HG02884 (cell line): ENCODE data around the gene CROCC2.

ENCODE experiments used
- ATAC-seq: cut with Tn5 transposase; IDR thresholded peaks from one replicate; pipeline ENCODE4 v1.9.1; 2021; ENCODE audit warnings: mild to moderate bottlenecking, moderate library complexity; ENCODE audit not compliant: unreplicated experiment

The CROCC2 gene

DNA sequence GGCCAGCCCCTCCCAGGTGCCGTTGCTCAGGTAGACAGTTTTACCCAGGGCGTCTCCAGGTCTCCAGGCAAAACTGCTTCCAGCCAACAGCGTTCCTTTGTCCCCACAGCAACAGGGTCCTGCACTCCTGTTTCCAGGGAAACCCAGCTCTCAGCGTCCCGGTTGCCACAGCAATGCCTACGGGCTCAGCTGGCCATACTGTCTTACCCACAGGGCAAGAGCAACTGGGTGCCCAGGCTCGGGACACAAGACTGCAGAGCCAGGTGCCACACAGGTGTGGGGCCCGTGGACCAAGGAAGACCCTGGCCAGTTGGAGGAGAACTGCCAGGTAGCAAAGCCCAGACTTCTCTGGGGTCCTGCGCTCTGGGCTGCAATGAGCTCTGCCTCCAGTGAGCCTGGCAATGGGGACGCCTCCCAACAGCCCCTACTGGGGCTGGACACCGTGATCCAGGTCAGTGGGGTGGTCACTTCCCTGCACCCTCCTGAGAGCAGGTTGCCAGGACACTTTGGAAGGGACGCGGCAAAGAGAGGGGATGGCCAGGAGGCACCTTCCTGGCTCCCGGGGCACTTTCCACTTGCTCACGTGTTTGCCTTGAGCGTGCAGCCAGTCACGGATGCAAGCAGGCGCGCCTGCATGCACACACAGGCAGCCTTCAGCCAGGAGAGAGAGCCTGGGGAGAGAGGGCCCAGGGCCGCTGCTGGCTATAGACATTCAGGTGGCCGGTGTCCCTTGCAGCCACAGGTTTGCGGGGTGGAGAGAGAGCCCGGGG, at the start of gene CROCC2:
TSS of gene CROCC2 (plus strand) at position 196 of the 770 bp plus-strand sequence. CDS start at position 374, 178 bp downstream.
- no peak for ATAC-seq

DNA sequence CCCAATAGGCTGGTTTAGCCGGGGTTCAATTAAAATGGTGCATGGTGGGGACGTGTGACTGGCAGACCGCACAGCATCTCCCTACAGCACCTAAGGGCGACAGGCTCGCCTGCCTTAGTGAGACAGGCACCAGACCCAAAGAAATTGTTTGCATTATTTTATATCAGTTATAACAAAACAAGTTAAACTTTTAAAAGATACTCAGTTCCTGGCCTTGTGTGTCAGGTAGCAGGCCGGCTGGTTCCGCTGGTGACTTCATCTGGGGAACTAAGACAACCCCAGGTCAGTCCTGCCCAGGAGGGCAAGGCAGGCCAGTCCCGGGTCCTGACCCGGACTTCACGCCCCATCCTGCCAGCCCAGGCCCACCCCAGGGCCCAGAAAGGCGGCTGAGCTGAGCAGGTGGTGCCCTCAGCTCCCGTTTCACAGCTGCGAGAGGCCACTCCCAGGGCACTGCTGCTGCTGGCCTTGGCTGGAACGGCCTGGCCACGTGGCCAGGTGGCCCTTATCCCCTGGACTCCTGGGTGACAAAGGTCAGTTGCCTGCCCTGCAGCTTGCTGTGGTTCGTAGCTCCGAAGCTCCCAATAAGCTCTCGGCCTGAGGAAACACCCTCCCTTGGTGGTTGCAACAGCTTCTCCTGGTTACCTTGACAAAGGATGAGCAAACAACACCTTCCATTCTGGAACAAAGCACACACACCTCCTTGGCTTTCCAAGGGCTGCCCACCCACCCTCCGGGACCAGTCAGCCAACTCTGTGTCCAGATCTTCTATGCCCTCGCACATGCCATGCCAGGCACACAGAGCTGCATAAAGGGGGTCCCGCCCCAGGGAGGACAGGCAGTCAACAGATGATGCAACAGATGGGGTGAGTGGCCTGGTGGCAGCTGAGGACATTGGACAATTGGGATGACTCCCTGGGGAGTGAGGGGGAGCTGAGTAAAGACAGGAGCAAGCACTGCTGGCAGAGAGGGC, 48.8 kb upstream of the CROCC2 start:
- ATAC-seq, result no peak

DNA sequence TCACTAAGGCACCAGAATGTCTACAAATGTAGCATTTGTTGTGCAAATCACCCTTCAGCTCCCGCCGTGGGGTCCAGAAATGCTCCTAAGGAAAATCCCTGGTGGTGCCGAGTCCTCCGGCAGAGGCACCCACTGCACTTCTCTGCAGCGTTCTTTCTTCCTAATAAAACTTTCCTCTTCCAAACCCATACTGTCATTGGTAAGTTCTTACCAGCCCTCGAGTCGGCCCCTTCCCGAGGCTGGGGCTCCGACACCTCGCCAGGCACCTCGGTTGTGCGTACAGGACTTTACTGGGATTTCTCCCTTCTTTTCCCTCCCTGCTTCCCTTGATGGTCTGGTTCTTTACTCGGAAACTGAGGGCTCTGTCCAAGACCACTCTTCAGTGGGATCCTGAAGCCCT, 47.8 kb upstream of the CROCC2 start:
- no peak for ATAC-seq

DNA sequence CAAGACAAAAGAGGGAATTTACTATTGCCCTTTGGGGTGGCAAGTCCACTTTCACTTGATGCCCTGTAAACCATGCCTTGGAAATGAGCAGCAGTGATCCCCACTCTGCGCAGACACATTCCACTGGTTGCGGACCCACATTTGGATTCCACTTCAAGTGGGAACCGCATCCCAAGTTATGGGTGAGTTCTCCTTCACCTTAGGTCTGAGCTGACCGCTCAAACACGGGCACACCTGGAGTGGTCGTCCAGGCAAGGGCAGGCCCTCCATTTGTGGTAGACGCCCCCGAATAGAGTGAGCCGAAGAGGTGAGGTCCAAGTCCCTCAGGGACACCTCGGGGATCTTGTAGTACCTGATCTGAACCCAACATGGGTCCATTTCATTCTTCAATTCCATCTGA, 47.3 kb upstream of the CROCC2 start:
- no peak for ATAC-seq

DNA sequence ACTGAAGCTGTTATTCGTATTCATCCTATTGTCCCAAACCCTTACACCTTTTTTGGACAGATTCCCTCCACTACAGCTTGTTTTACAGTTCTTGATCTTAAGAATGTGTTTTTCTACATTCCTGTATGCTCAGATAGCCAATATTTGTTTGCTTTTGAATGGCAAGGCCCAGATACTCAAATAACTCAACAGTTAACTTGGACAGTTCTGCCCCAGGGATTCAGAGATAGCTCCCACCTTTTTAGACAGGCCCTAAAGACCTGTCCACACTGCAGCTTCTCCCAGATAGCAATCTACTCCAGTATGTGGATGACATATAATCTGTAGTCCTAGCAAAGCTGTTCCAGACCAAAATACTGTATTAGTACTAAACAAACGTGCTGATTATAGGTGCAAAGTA, 44.6 kb upstream of the CROCC2 start:
- no peak for ATAC-seq

DNA sequence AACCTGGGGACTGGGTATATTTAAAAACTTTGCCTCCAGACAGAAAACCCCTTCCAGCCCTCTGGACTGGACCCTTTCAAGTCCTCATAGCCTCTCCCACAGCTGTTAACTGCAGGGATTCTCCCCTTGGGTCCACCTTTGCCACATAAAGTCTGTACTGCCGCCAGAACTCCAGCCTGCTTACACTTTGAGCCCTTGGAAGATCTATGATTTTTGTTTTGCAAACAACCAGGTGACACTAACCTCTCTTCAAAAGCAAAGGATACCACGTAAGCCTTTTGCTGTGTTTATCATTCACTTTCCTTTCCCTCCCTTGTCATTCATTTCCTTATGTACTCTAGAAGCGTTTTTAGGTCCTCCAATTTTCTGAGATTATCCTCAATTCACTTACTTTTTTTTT, 41.7 kb upstream of the CROCC2 start:
- ATAC-seq, result no peak

DNA sequence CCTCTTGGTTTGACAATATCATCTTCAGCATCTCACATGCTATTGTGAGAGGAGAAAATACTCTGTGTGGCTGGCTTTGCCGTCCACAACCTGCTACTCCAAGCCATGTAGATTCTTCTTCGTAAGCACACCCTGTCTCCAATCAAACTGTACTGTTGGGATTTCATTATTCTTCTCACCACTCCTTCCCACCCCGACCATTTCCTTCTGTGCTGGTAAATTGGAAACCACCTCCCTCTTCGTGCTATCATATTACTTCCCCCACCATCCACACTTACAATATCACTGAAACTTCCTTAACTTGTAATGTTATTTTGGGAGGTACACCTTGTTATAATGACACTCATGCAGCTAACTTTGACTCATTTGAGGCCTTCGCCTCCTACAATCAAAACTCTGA, 40.7 kb upstream of the CROCC2 start:
- ATAC-seq, result no peak

DNA sequence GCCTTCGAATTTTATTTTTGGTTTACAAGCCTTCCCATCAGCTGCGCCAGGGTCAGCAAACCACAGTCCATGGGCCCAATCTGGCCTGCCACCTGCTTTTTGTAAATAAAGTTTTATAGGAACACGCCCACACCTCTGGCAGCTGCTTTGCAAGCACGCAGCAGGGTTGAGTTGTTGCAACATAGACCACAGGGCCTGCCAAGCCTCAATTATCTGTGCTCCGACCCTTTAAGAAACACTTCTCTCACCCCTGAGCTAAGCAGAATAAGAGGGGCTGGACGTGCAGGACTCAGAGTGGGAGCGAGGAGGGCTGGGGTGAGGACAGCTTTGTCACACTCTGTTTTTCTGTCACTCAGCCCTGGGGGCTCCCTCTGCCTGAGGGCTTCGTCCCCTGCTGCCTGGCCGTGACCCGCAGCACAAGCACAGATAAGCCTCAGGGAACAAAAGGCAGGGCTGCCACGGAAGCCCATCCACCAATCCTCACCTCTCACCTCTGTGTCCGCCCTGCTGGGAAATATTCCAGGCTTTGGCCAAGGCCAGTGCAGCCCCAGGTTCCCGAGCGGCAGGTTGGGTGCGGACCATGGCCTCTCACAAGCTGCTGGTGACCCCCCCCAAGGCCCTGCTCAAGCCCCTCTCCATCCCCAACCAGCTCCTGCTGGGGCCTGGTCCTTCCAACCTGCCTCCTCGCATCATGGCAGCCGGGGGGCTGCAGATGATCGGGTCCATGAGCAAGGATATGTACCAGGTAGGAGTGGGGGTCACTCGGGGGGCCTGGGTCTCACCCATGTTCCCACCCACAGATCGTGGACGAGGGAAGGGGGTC, 37.6 kb upstream of the CROCC2 start, which contains the start of gene AGXT:
TSS of gene AGXT (plus strand) at position 539 of the 823 bp plus-strand sequence. CDS start at position 581, 42 bp downstream.
- ATAC-seq, result no peak

DNA sequence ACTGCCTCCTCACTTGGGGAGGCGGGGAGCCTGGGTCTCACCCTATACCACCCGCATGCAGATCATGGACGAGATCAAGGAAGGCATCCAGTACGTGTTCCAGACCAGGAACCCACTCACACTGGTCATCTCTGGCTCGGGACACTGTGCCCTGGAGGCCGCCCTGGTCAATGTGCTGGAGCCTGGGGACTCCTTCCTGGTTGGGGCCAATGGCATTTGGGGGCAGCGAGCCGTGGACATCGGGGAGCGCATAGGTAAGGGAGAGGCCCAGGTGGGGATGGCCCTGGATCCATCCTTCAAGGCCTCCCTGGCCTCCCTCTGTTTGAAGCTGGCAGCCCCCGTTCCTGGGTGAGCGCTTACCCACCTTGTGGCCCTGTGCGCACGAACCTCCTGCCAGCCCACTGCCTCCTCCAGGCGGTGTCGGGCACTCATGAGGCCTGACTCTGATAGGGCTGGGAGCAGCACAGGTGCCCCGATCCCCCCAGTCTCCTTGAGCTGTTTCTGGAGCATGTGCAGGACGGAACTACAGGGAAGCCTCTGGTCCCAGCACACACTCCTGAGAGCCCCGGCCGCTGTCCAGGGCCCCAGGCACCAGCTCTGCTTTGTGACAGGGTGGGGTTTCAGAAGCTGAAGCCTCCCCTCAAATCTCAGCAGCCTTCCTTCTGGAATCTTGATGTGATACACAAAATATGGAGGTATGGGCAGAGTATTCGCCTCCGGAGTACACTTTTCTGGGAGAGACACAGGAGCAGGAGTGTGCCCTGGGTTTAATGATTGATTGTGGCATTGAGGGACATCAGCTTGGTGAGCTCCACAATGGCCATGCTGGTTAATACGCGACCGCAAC, 36.8 kb upstream of the CROCC2 start:
- no peak for ATAC-seq

DNA sequence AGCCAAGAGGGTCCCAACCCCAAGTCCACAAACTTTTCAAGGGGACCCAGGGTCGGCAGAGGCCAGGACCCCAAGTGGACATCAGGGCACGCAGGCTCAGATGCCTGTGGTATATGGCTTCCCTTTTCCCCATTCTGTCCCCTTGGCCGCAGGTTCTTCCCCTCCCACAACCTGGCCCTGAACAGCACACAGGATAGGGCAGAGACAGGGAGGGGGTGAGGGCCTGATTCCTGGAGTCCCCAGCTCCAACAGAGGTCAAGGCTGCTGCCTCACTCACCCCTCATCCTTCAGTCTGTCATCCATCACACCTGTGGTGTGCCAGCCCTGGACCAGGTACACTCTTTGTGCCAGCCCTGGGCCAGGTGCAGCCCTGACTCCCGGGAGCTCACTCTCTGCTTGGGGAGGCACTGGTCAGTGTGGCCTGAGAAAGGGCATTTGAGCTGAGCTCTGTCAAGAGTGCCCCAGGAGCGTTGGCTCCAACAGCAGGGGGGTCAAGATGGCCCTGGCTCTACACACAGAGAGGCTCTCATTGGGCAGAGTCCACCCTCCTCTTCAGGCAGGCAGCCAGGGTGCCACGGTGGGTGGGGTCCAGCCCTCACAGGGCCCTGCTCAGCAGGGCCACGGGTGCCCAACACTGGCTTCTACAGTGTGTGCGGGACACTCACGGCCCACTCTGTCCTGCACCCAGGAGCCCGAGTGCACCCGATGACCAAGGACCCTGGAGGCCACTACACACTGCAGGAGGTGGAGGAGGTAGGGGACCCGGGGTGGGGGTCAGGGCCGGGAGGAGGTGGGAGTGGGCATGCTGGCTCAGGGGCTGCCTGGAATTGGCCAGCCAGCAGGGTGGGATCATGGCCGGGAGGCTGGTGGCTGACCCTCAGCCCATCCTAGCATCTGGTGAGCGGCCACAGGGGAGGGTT, 35.9 kb upstream of the CROCC2 start:
- ATAC-seq, result no peak

DNA sequence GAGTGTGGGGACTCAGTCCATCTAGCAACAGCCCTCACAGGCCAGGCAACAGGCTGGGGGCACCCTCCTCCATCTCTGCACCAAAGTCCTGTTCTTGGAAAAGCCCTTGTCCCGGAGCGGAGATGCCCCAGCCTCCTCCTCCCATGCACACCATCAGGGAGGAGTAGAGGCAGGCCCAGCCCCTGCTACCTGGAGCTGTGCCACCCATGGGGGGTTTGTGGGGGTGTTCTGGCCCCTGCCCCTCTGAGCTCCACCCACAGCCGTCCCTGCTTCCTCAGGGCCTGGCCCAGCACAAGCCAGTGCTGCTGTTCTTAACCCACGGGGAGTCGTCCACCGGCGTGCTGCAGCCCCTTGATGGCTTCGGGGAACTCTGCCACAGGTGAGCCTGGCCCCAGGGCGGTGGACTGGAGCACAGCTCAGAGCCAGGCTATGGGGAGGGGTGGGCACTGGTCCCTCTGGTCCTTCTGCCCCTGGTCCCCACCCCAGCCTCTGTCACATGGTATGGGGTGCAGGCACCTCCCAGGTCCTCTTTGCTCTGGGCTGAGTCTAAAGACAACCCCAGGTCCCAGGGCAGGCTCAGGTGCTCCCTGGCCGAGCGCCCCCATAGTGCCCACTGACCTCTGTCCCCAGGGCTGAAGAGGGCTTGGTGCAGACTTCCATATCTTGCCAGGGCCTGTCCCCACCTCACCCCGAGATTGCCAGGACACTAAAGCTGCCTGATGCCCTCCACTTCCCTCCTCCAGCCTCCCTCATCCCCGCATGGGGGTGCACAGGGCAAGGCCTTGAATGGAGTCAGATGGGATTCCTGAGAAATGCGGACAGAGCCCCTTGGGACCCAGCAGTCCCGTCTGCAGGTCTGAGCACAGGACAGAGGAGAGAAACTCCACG, 34.8 kb upstream of the CROCC2 start:
- ATAC-seq, result no peak

DNA sequence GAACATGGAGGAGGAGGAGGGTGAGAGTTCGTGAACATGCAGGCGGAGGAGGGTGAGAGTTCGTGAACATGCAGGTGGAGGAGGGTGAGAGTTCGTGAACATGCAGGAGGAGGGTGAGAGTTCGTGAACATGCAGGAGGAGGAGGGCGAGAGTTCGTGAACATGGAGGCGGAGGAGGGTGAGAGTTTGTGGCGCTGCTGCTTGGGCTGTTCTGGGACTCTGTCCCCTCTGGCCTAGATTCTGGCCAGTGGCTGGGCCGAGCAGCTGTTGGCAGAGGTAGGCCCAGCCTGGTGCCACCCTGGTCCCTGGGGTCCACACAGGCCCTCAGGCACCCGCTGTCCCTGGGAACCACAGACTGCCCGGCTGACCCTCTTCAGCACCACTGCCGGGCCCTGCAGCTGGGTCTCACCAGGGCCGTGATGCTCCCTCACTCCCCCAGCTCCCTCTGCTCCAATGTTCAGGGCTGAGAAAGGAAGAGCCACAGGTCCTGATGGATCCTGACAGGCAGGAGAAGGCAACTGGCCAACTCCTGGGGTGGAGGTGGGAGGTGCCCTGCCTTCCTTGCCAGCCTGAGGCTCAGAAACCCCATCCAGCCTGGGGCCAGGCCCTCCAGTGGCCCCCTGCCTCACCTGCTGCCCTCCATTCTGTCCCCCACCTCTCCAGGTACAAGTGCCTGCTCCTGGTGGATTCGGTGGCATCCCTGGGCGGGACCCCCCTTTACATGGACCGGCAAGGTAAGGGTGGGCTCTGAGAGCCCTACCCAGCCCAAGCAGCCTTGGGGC, 33.6 kb upstream of the CROCC2 start:
- no peak for ATAC-seq

DNA sequence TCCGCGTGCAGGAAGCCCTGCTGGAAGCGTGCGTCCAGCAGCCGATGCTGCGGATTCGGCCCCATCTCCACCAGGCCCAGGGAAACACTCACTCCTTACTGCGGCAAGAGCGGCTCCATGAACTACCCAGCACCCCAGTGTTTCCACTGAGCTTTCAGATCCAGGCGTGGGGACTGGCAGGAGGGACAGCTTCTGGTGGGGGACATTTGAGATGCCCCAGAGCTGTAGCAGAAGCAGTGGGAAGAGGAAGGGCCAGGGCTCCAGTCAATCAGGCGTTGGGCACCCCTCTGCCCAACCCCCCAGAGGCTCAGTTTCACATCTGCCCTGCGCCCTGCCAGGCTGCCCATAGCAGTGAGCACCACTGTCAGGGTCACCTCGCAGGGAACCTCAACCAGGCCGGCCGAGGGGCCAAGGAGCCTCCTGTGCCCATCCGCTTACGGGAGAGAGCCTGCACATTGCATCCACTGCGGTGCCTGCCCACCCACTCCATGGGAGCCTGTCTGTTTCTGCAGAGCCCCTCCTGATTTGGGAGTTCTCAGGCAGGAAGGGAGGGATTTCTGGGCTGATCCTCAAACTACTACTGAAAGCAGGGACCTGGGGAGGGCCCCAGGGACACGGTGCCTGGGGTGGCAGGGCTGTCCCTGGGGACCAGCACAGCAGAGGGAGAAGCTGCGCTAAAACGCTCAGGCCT, 32.9 kb upstream of the CROCC2 start:
- no peak for ATAC-seq

DNA sequence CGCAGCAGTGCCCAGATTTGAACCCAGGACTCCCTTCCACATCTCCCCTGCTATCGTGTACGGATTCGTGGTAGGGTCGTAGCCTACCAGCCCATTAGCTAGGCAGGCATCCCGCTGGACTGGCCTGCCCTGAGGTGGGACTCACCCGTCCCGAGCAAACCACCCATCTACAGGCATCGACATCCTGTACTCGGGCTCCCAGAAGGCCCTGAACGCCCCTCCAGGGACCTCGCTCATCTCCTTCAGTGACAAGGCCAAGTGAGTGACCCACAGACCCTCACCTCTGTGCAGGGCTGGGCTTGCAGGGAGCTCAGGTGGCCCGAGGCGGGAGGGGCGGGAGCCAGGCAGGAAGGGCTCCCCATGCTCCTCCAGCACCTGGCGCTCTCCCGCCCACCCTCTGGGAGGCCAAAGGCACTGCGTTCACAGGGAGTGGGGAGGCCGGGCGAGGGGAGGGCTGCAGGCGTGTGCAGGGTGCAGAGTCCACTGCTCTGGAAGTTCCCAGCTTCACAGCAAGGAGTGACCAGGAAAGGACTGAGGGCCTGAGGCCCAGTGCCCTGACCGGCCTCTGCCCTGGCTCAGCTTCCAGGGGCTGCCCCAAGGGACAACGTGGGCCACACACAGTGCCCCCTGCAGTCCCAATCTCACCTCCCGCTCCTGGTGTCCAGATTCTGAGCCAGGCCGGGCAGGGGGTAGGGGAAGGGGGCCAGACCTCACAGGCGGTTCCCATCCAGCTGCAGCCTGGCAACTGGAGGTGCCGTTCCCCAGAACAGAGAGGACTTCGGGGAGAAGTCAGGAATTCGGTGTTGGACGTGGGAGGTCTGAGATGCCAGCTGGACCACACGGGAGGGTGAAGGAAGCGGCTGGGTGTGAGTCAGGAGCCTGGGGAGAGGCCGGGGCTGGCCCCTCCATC, 32.1 kb upstream of the CROCC2 start:
- no peak for ATAC-seq

DNA sequence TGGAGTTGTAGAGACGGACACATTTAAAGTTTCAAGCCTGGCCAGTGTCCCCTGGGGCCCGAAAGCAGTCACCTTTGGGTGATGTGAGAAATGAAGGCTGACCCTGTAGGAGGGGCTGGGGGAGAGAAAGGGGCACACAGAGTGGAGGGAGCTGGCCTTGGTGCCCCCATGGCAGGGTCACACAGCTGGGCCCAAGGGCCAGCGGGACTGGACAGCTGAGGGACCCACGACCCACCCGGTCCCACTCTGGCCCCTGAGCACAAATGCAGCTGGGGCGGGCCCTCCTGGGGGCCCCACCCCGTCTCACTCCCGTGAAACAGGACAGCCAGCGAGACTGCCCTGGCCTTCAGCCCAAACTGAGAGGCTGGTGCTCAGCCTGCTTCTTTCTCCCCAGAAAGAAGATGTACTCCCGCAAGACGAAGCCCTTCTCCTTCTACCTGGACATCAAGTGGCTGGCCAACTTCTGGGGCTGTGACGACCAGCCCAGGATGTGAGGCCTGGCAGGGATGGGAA, 31.4 kb upstream of the CROCC2 start:
- ATAC-seq, result no peak
